Heart left ventricle (tissue), 16 donors: ENCODE results near the gene ABHD16A. TPM values are rescaled to one million over a fixed set of nuclear protein-coding genes. Genes with fewer than 3 reads are reported as not detected.

ENCODE experiments used
- ATAC-seq, 4 donors: fragments of 200-7000 bp; cut with Tn5 transposase; one replicate each; pipeline ENCODE4 v1.9.1; 2020 to 2022; ENCODE audit warnings: moderate library complexity in 4 of 4, mild to moderate bottlenecking in 3 of 4, moderate number of reproducible peaks in 1 of 4
- DNase-seq, 5 donors: peaks; one replicate each; pipeline ENCODE4 v3.0.0-alpha.2; 2020
- H3K27ac ChIP-seq, 12 donors: fragments of 200-600 bp; sonication (generic) in 4 of 12; one replicate each; pipeline versions ENCODE4 v1.5.0 to v1.8.0; 2016 to 2022; ENCODE audit warnings: mild to moderate bottlenecking in 2 of 12
- H3K27me3 ChIP-seq, 9 donors: fragments of 200-600 bp; sonication (generic) in 2 of 9; one replicate each; pipeline versions ENCODE4 v1.5.1 to v1.8.0; 2016 to 2022; ENCODE audit warnings: mild to moderate bottlenecking in 3 of 9
- H3K36me3 ChIP-seq, 9 donors: fragments of 200-600 bp; sonication (generic) in 2 of 9; one replicate each; pipeline versions ENCODE4 v1.5.0 to v1.8.0; 2018 to 2022; ENCODE audit warnings: mild to moderate bottlenecking in 2 of 9
- H3K4me1 ChIP-seq, 12 donors: fragments of 200-600 bp; sonication (generic) in 4 of 12; one replicate each; pipeline versions ENCODE4 v1.5.0 to v1.8.0; 2016 to 2022; ENCODE audit warnings: mild to moderate bottlenecking in 3 of 12
- H3K4me3 ChIP-seq, 12 donors: fragments of 200-600 bp; sonication (generic) in 4 of 12; one replicate each; pipeline versions ENCODE4 v1.5.0 to v1.8.0; 2017 to 2022; ENCODE audit warnings: mild to moderate bottlenecking in 9 of 12, moderate library complexity in 4 of 12
- H3K9me3 ChIP-seq, 12 donors: fragments of 200-600 bp; sonication (generic) in 4 of 12; one replicate each; pipeline versions ENCODE4 v1.5.0 to v1.8.0; 2016 to 2022; ENCODE audit warnings: mild to moderate bottlenecking in 1 of 12
- CTCF ChIP-seq, 12 donors: fragments of 200-600 bp; sonication (generic) in 4 of 12; IDR thresholded peaks; one replicate each; pipeline versions ENCODE4 v1.5.0 to v1.8.0; 2018 to 2022; ENCODE audit warnings: antibody characterized with exemption in 12 of 12, mild to moderate bottlenecking in 5 of 12
- POLR2A ChIP-seq, 2 donors: fragments of 450-650 bp; IDR thresholded peaks; one replicate each; pipeline ENCODE4 v1.6.1; 2017; ENCODE audit warnings: antibody characterized with exemption in 2 of 2, mild to moderate bottlenecking in 2 of 2, moderate library complexity in 2 of 2
- WGBS, 4 donors: extraction: QIAGEN DNeasy Blood & Tissue Kit in 2 of 4; methylation state at CpG; one replicate each; pipeline versions ENCODE4 v1.1.5 to v1.1.7; 2013 to 2018; 5-methylcytosine and 5-hydroxymethylcytosine counted together
- intact Hi-C, 10 donors: fragments of 100-400 bp; cut with DNase I; formaldehyde crosslinking; loops; one replicate each; pipeline versions ENCODE4 v1.11.1 to v1.14.2; 2022
- polyA plus RNA-seq, 2 donors: library from polyadenylated mRNA; stranded (reverse); fragments of 200-250 nt; gene quantifications; one replicate each; pipeline ENCODE4 v1.2.3, GENCODE V29; 2013
- total RNA-seq, 9 donors: library from RNA; depleted of rRNA in 2 of 9; stranded (reverse); fragments of >200 nt in 2 of 9; fragmentation: NEBNext Ultra II Directional in 3 of 9; extraction: Animal tissue kit (Norgen Biotek cat#: 25700) in 3 of 9; gene quantifications; one replicate each; pipeline versions ENCODE4 v1.1.0 to v1.2.4, GENCODE V29; 2016 to 2023
- donor health status: ischemic (EF 13 %, LVEDD 7.1; RV severe dilation, severe dysfunction).
- donor health status: healthy with polysubstance abuse.
- donor health status: DM: no; HTN: yes; CAD: no.
- donor health status: DM: no; HTN: no; CAD: no.
- donor health status: ischemic (EF 25% LVEDD 6.9; RV normal size, moderate dysfunction).
- donor health status: ischemic (EF 25% LVEDD 5.7; RV mildly dilated, moderate dysfunction).
- donor health status: healthy.
- donor health status: DM: yes; HTN: yes; CAD: no.
- donor health status: ischemic (EF 35%, LVEDD 5.7; RV mildly dilated, moderate dysfunction).
- donor health status: nonischemic (EF 11% LVEDD 7.7; RV severe dilation, severe dysfunction).
- donor health status: DM: yes; HTN: yes; CAD: no.
- donor health status: PGD.
- donor health status: ischemic (EF 29% LVEDD 5.4; RV normal size, mild dysfunction).
- donor health status: nonischemic (EF 23%, LVEDD 6.1; RV moderate dilation, normal function).

ABHD16A gene
- total and polyA plus RNA-seq, 11 donors: 16.5 to 54.7 (median 27.4) TPM

- H3K27me3 ChIP-seq: no peaks in the 10 kb centered on the region
- H3K4me3 ChIP-seq: no peak overlapping the region
- 92 to 96% (median 94%) methylated on average over 8 of the region's 8 CpGs for WGBS, 4 donors
- peaks cover 0 to 39% (median 21%) of the 10 kb centered on the region in 9 donors for H3K36me3 ChIP-seq
- no peak overlapping the region for H3K27ac ChIP-seq
- intact Hi-C loops: loop anchor here in 2 of 10 donors (5.0 kb wide), 2 partner anchors 32 to 107 kb away; partner anchors contain the start of genes ATP6V1G2 (in 1 of the 2), NFKBIL1 (in 1 of the 2) and PRRC2A (in 1 of the 2)
- ATAC-seq: no peak
- no peaks in the 10 kb centered on the region for H3K9me3 ChIP-seq
- no peak for DNase-seq
- TF ChIP-seq CTCF (IDR thresholded peaks at IDR 0.05): no peak
- TF ChIP-seq POLR2A (IDR thresholded peaks at IDR 0.05): no peak
- peaks cover 14 to 55% (median 42%) of the 10 kb centered on the region in 12 donors for H3K4me1 ChIP-seq
These were observed 48.4 kb downstream of the ABHD16A start for GRCh38 chr6:31654574-31655348.

- no peaks in the 10 kb centered on the region for H3K9me3 ChIP-seq
- peak overlapping the region; percentile 62 to 92 (median 79) for H3K4me3 ChIP-seq
- ATAC-seq (peak; percentile 73 to 83 (median 80)), DNase-seq (peak; percentile 87 to 92 (median 90))
- peak in 3 of 12 donors; percentile 5 to 31 (median 28) for TF ChIP-seq CTCF (IDR thresholded peaks at IDR 0.05)
- TF ChIP-seq POLR2A (IDR thresholded peaks at IDR 0.05): peak; percentile 31 to 70
- peak overlapping the region; percentile 94 to 99 (median 98) for H3K27ac ChIP-seq
- H3K27me3 ChIP-seq: no peaks in the 10 kb centered on the region
- 9 to 10% (median 10%) methylated on average over 37 of the region's 37 CpGs for WGBS, 4 donors
- H3K36me3 ChIP-seq: peaks cover 0 to 56% (median 37%) of the 10 kb centered on the region in 9 donors
- intact Hi-C loops: loop anchor here in 3 of 10 donors (1.0 kb wide), 1 partner anchor 33 kb away; the partner anchor contains the start of gene PRRC2A (in 3 of the 3)
- peaks cover 2 to 42% (median 26%) of the 10 kb centered on the region in 12 donors for H3K4me1 ChIP-seq
These were observed 50.0 kb downstream of the ABHD16A start for GRCh38 chr6:31652925-31653724.

GRCh38 chr6:31651602-31652191 is 51.4 kb downstream of the ABHD16A start:
- Histone ChIP-seq H3K9me3 (no peaks in the 10 kb centered on the region), H3K4me1 (peaks cover 2 to 32% (median 21%) of the 10 kb centered on the region in 12 donors), H3K27me3 (no peaks in the 10 kb centered on the region), H3K4me3 (peak overlapping the region; percentile 62 to 92 (median 79)), H3K36me3 (peaks cover 0 to 61% (median 45%) of the 10 kb centered on the region in 9 donors), H3K27ac (peak overlapping the region; percentile 94 to 99 (median 98))
- 3 to 4% (median 3%) methylated on average over 20 to 29 of the region's 29 CpGs for WGBS, 4 donors
- intact Hi-C loops: loop anchor here in 3 of 10 donors (1.0 kb wide), 1 partner anchor 31 kb away; the partner anchor contains the start of gene PRRC2A (in 3 of the 3)
- DNase-seq: peak in 4 of 5 donors; percentile 79 to 83 (median 82)
- ATAC-seq: peak; percentile 61 to 81 (median 72)
- TF ChIP-seq POLR2A (IDR thresholded peaks at IDR 0.05) (no peak), CTCF (IDR thresholded peaks at IDR 0.05) (no peak)
